GM23338 (cell line): Measurements from ENCODE around the gene FCRL6. TPM values are rescaled to one million over a fixed set of nuclear protein-coding genes. Genes with fewer than 3 reads are reported as not detected.

Experiments
- ATAC-seq: fragments of 200-7000 bp; cut with Tn5 transposase; 3 replicates; pipeline ENCODE4 v1.9.1; 2020
- DNase-seq: peaks from one replicate; pipeline ENCODE4 v3.0.0-alpha.2; 2015; ENCODE audit warnings: low spot score
- H2AFZ ChIP-seq: fragments of 200-600 bp; sonication (generic); 2 replicates; pipeline ENCODE4 v1.8.0; 2016; ENCODE audit warnings: antibody characterized with exemption, mild to moderate bottlenecking, moderate library complexity
- H3F3A ChIP-seq: fragments of 200-600 bp; sonication (generic); replicated peaks from 2 replicates; pipeline ENCODE4 v1.8.0; 2017; ENCODE audit warnings: antibody characterized with exemption, mixed run types, low read depth
- H3K27ac ChIP-seq: fragments of 200-600 bp; sonication (generic); 2 replicates; pipeline ENCODE4 v1.6.1; 2016; ENCODE audit warnings: low read depth
- H3K27me3 ChIP-seq: fragments of 200-600 bp; sonication (generic); 2 replicates; pipeline ENCODE4 v1.8.0; 2016; ENCODE audit warnings: mild to moderate bottlenecking, mixed run types, moderate library complexity; ENCODE audit not compliant: insufficient read depth
- H3K36me3 ChIP-seq: fragments of 200-600 bp; sonication (generic); 2 replicates; pipeline ENCODE4 v1.8.0; 2016; ENCODE audit warnings: mild to moderate bottlenecking; ENCODE audit not compliant: insufficient read depth
- H3K4me1 ChIP-seq: fragments of 200-600 bp; sonication (generic); 2 replicates; pipeline ENCODE4 v1.8.0; 2016; ENCODE audit warnings: mild to moderate bottlenecking, moderate library complexity; ENCODE audit not compliant: insufficient read depth
- H3K4me2 ChIP-seq: fragments of 200-600 bp; sonication (generic); 2 replicates; pipeline ENCODE4 v1.7.1; 2017; ENCODE audit warnings: mixed run types
- H3K4me3 ChIP-seq: fragments of 200-600 bp; sonication (generic); 2 replicates; pipeline ENCODE4 v1.6.1; 2016; ENCODE audit warnings: mixed run types
- H3K79me2 ChIP-seq: fragments of 200-600 bp; sonication (generic); replicated peaks from 2 replicates; pipeline ENCODE4 v1.8.0; 2017; ENCODE audit warnings: mild to moderate bottlenecking; ENCODE audit not compliant: insufficient read depth
- H3K9me2 ChIP-seq: fragments of 200-600 bp; sonication (generic); 2 replicates; pipeline ENCODE4 v1.8.0; 2017; ENCODE audit not compliant: insufficient read depth
- H4K20me1 ChIP-seq: fragments of 200-600 bp; sonication (generic); replicated peaks from 2 replicates; pipeline ENCODE4 v1.8.0; 2017; ENCODE audit warnings: mild to moderate bottlenecking; ENCODE audit not compliant: insufficient read depth
- H3K27ac Mint-ChIP-seq: 2 replicates; pipeline ENCODE4 v1.8.0; 2020; ENCODE audit warnings: inconsistent platforms, mild to moderate bottlenecking, moderate library complexity, mixed read lengths
- H3K27me3 Mint-ChIP-seq: 3 replicates; pipeline ENCODE4 v1.8.0; 2022; ENCODE audit warnings: low read depth, mild to moderate bottlenecking, moderate library complexity, mixed read lengths, inconsistent platforms; ENCODE audit not compliant: insufficient read depth, poor library complexity
- H3K36me3 Mint-ChIP-seq: 3 replicates; pipeline ENCODE4 v1.8.0; 2021; ENCODE audit warnings: low read depth, mild to moderate bottlenecking, inconsistent platforms, moderate library complexity, mixed read lengths
- H3K4me1 Mint-ChIP-seq: 3 replicates; pipeline ENCODE4 v1.8.0; 2020; ENCODE audit warnings: mild to moderate bottlenecking, inconsistent platforms, mixed read lengths
- H3K4me3 Mint-ChIP-seq: 3 replicates; pipeline ENCODE4 v1.8.0; 2021; ENCODE audit warnings: moderate library complexity, mild to moderate bottlenecking, inconsistent platforms, mixed read lengths
- H3K9me3 Mint-ChIP-seq: 3 replicates; pipeline ENCODE4 v1.8.0; 2020; ENCODE audit warnings: moderate library complexity, mild to moderate bottlenecking, inconsistent platforms, mixed read lengths
- EZH2 ChIP-seq: fragments of 200-600 bp; sonication (generic); IDR thresholded peaks from one replicate; pipeline ENCODE4 v1.8.0; 2017; ENCODE audit warnings: antibody characterized with exemption, mild to moderate bottlenecking, low read depth; ENCODE audit not compliant: unreplicated experiment
- EZH2phosphoT487 ChIP-seq: fragments of 200-600 bp; sonication (generic); IDR thresholded peaks from one replicate; pipeline ENCODE4 v1.8.1; 2018; ENCODE audit warnings: antibody characterized with exemption; ENCODE audit not compliant: unreplicated experiment
- JUNB ChIP-seq: IDR thresholded peaks from one replicate; pipeline ENCODE4 v1.6.1; 2016; ENCODE audit warnings: antibody characterized with exemption; ENCODE audit not compliant: unreplicated experiment
- NANOG ChIP-seq: IDR thresholded peaks from 2 replicates; pipeline ENCODE4 v1.6.1; 2016; ENCODE audit warnings: antibody characterized with exemption, borderline replicate concordance
- POLR2AphosphoS5 ChIP-seq: IDR thresholded peaks from 2 replicates; pipeline ENCODE4 v1.6.1; 2016; ENCODE audit warnings: antibody characterized with exemption, low read depth
- STAT1 ChIP-seq: IDR thresholded peaks from one replicate; pipeline ENCODE4 v1.6.1; 2016; ENCODE audit warnings: antibody characterized with exemption; ENCODE audit not compliant: unreplicated experiment
- ZNF331 ChIP-seq: fragments of 250-450 bp; sonication (Bioruptor Pico); IDR thresholded peaks from 2 replicates; pipeline ENCODE4 v1.5.0; 2020; ENCODE audit warnings: low read depth, mild to moderate bottlenecking, moderate library complexity
- polyA plus RNA-seq: library from polyadenylated mRNA; unstranded; fragments of >200 nt; fragmentation: Nextera tagmentation; extraction: Ambion mirVana; gene quantifications from 2 replicates; pipeline ENCODE4 v1.2.1, GENCODE V29; 2016
- total RNA-seq: library from RNA; depleted of rRNA; stranded (reverse); fragments of >200 nt; shearing (Covaris generic); gene quantifications from 2 replicates; pipeline ENCODE4 v1.2.3, GENCODE V29; 2014
- TF ChIP-seq, protein P1 (sequence below): IDR thresholded peaks from 2 replicates; pipeline ENCODE4 v1.6.1; 2016; ENCODE audit warnings: antibody characterized with exemption
- TF ChIP-seq, protein P2 (sequence below): fragments of 250-450 bp; sonication (Bioruptor Pico); IDR thresholded peaks from 2 replicates; pipeline ENCODE4 v1.5.0; 2020; ENCODE audit warnings: mild to moderate bottlenecking, moderate library complexity
- TF ChIP-seq, protein P3 (sequence below): IDR thresholded peaks from one replicate; pipeline ENCODE4 v1.6.1; 2018; ENCODE audit warnings: antibody characterized with exemption; ENCODE audit not compliant: unreplicated experiment
- TF ChIP-seq, protein P4 (sequence below), 2 experiments: fragments of 200-600 bp in 1 of 2; sonication (generic) in 1 of 2; conservative IDR thresholded peaks; 2 replicates each; pipeline versions ENCODE4 v1.5.1 to v1.6.1; 2016 to 2017; ENCODE audit warnings: antibody characterized with exemption in 2 of 2, low read depth in 2 of 2, mild to moderate bottlenecking in 2 of 2, moderate library complexity in 1 of 2

The FCRL6 gene
- total and polyA plus RNA-seq, 2 experiments from 2014 or later = not detected

DNA sequence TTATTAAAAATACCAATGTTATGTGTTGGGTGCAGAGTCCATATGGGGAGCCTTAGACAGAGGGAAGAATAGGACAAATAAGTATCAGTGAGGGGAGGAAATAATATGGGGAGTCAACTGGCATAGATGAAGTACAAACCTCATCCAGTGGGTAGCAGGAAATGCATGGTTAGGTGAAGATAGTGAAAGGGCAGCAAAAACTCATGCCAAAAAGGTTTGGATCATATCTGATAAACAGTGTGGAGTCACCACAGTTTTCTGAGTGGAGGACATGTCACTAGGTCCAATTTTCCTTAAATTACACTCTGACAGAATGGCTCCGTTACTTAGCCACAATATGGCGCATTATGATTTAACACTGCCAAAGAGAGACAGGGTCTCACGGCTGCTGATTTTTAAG lies 11.1 kb upstream of the FCRL6 start (continued):
- TF ChIP-seq, protein P1, sequence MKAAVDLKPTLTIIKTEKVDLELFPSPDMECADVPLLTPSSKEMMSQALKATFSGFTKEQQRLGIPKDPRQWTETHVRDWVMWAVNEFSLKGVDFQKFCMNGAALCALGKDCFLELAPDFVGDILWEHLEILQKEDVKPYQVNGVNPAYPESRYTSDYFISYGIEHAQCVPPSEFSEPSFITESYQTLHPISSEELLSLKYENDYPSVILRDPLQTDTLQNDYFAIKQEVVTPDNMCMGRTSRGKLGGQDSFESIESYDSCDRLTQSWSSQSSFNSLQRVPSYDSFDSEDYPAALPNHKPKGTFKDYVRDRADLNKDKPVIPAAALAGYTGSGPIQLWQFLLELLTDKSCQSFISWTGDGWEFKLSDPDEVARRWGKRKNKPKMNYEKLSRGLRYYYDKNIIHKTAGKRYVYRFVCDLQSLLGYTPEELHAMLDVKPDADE = no peak
- TF ChIP-seq, protein P2, sequence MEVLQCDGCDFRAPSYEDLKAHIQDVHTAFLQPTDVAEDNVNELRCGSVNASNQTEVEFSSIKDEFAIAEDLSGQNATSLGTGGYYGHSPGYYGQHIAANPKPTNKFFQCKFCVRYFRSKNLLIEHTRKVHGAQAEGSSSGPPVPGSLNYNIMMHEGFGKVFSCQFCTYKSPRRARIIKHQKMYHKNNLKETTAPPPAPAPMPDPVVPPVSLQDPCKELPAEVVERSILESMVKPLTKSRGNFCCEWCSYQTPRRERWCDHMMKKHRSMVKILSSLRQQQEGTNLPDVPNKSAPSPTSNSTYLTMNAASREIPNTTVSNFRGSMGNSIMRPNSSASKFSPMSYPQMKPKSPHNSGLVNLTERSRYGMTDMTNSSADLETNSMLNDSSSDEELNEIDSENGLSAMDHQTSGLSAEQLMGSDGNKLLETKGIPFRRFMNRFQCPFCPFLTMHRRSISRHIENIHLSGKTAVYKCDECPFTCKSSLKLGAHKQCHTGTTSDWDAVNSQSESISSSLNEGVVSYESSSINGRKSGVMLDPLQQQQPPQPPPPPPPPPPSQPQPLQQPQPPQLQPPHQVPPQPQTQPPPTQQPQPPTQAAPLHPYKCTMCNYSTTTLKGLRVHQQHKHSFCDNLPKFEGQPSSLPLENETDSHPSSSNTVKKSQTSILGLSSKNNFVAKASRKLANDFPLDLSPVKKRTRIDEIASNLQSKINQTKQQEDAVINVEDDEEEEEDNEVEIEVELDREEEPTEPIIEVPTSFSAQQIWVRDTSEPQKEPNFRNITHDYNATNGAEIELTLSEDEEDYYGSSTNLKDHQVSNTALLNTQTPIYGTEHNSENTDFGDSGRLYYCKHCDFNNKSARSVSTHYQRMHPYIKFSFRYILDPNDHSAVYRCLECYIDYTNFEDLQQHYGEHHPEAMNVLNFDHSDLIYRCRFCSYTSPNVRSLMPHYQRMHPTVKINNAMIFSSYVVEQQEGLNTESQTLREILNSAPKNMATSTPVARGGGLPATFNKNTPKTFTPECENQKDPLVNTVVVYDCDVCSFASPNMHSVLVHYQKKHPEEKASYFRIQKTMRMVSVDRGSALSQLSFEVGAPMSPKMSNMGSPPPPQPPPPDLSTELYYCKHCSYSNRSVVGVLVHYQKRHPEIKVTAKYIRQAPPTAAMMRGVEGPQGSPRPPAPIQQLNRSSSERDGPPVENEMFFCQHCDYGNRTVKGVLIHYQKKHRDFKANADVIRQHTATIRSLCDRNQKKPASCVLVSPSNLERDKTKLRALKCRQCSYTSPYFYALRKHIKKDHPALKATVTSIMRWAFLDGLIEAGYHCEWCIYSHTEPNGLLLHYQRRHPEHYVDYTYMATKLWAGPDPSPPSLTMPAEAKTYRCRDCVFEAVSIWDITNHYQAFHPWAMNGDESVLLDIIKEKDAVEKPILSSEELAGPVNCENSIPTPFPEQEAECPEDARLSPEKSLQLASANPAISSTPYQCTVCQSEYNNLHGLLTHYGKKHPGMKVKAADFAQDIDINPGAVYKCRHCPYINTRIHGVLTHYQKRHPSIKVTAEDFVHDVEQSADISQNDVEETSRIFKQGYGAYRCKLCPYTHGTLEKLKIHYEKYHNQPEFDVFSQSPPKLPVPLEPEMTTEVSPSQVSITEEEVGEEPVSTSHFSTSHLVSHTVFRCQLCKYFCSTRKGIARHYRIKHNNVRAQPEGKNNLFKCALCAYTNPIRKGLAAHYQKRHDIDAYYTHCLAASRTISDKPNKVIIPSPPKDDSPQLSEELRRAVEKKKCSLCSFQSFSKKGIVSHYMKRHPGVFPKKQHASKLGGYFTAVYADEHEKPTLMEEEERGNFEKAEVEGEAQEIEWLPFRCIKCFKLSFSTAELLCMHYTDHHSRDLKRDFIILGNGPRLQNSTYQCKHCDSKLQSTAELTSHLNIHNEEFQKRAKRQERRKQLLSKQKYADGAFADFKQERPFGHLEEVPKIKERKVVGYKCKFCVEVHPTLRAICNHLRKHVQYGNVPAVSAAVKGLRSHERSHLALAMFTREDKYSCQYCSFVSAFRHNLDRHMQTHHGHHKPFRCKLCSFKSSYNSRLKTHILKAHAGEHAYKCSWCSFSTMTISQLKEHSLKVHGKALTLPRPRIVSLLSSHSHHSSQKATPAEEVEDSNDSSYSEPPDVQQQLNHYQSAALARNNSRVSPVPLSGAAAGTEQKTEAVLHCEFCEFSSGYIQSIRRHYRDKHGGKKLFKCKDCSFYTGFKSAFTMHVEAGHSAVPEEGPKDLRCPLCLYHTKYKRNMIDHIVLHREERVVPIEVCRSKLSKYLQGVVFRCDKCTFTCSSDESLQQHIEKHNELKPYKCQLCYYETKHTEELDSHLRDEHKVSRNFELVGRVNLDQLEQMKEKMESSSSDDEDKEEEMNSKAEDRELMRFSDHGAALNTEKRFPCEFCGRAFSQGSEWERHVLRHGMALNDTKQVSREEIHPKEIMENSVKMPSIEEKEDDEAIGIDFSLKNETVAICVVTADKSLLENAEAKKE (CRISPR knock-in tag) = no peak

DNA sequence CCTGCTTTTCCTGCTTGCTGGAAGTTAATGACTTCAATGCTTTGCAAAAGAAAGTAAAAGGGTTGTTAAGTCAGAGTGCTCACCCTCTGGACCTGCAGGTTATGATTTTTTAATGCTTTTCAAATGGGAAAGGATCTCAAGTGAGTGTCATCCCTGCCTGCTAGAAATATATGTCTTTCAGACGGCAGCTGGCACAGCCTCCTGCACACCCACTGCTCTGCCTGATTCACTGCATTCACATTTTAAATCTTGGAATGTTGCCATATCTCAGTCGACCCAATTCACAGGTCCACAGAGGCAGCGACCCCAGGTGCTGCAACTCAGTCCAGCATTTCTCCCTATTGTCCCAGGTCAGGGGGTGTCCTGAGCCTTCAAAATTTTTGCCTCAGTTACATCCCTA lies 10.7 kb upstream of the FCRL6 start:
- peaks cover 5% of the 10 kb centered on the region for H3K27me3 Mint-ChIP-seq
- no peaks in the 10 kb centered on the region for H3K9me2 ChIP-seq
- DNase-seq = no peak
- H3K4me1 Mint-ChIP-seq = no peaks in the 10 kb centered on the region; the same call in 2 of the 3 replicates
- no peak overlapping the region for H3K27ac ChIP-seq
- H3K27ac Mint-ChIP-seq = no peak overlapping the region
- H3K4me2 ChIP-seq = no peak overlapping the region
- H4K20me1 ChIP-seq = no peaks in the 10 kb centered on the region
- H3K4me3 Mint-ChIP-seq = no peak overlapping the region
- no peaks in the 10 kb centered on the region for H3K4me1 ChIP-seq
- H3K4me3 ChIP-seq = no peak overlapping the region
- H2AFZ ChIP-seq = no peak overlapping the region
- H3F3A ChIP-seq = no peaks in the 10 kb centered on the region
- H3K79me2 ChIP-seq = no peaks in the 10 kb centered on the region
- ATAC-seq = no peak
- H3K9me3 Mint-ChIP-seq = no peaks in the 10 kb centered on the region
- no peaks in the 10 kb centered on the region for H3K36me3 Mint-ChIP-seq
- H3K27me3 ChIP-seq = no peaks in the 10 kb centered on the region
- H3K36me3 ChIP-seq = no peaks in the 10 kb centered on the region
- no peak for TF ChIP-seq EZH2phosphoT487
- TF ChIP-seq, protein P3, sequence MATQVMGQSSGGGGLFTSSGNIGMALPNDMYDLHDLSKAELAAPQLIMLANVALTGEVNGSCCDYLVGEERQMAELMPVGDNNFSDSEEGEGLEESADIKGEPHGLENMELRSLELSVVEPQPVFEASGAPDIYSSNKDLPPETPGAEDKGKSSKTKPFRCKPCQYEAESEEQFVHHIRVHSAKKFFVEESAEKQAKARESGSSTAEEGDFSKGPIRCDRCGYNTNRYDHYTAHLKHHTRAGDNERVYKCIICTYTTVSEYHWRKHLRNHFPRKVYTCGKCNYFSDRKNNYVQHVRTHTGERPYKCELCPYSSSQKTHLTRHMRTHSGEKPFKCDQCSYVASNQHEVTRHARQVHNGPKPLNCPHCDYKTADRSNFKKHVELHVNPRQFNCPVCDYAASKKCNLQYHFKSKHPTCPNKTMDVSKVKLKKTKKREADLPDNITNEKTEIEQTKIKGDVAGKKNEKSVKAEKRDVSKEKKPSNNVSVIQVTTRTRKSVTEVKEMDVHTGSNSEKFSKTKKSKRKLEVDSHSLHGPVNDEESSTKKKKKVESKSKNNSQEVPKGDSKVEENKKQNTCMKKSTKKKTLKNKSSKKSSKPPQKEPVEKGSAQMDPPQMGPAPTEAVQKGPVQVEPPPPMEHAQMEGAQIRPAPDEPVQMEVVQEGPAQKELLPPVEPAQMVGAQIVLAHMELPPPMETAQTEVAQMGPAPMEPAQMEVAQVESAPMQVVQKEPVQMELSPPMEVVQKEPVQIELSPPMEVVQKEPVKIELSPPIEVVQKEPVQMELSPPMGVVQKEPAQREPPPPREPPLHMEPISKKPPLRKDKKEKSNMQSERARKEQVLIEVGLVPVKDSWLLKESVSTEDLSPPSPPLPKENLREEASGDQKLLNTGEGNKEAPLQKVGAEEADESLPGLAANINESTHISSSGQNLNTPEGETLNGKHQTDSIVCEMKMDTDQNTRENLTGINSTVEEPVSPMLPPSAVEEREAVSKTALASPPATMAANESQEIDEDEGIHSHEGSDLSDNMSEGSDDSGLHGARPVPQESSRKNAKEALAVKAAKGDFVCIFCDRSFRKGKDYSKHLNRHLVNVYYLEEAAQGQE = no peak
- TF ChIP-seq JUNB = no peak
- no peak for TF ChIP-seq EZH2
- TF ChIP-seq POLR2AphosphoS5 = no peak
- TF ChIP-seq, protein P4, sequence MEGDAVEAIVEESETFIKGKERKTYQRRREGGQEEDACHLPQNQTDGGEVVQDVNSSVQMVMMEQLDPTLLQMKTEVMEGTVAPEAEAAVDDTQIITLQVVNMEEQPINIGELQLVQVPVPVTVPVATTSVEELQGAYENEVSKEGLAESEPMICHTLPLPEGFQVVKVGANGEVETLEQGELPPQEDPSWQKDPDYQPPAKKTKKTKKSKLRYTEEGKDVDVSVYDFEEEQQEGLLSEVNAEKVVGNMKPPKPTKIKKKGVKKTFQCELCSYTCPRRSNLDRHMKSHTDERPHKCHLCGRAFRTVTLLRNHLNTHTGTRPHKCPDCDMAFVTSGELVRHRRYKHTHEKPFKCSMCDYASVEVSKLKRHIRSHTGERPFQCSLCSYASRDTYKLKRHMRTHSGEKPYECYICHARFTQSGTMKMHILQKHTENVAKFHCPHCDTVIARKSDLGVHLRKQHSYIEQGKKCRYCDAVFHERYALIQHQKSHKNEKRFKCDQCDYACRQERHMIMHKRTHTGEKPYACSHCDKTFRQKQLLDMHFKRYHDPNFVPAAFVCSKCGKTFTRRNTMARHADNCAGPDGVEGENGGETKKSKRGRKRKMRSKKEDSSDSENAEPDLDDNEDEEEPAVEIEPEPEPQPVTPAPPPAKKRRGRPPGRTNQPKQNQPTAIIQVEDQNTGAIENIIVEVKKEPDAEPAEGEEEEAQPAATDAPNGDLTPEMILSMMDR (conservative IDR thresholded peaks at IDR 0.05; ENCODE audit: low read depth in 2 of 2) = no peak
- TF ChIP-seq, protein P1 = no peak
- TF ChIP-seq NANOG = no peak
- TF ChIP-seq STAT1 = no peak
- no peak for TF ChIP-seq ZNF331 (CRISPR knock-in tag)
